ENCODE results near the gene COL4A2.

DNA sequence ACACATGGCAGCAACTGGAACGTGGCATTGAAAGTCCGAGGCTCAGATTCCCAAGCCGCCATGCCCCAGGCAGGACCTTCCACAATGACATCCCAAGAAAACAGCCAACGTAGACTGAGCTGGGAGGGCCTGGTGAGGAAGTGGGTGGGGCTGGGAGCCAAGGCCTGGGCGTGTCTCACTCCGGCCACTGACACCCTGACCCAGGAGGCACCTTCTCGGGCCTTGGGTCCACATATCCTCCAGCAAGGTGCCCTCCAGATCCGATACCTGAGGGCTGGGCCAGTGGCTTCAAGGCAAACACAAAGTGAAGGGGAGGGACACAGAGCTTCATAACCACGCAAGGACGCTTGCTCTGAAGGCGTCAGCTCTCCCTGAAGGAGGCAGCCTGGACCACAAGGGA lies 211.5 kb downstream of the COL4A2 start:
- TF ChIP-seq, protein P1, sequence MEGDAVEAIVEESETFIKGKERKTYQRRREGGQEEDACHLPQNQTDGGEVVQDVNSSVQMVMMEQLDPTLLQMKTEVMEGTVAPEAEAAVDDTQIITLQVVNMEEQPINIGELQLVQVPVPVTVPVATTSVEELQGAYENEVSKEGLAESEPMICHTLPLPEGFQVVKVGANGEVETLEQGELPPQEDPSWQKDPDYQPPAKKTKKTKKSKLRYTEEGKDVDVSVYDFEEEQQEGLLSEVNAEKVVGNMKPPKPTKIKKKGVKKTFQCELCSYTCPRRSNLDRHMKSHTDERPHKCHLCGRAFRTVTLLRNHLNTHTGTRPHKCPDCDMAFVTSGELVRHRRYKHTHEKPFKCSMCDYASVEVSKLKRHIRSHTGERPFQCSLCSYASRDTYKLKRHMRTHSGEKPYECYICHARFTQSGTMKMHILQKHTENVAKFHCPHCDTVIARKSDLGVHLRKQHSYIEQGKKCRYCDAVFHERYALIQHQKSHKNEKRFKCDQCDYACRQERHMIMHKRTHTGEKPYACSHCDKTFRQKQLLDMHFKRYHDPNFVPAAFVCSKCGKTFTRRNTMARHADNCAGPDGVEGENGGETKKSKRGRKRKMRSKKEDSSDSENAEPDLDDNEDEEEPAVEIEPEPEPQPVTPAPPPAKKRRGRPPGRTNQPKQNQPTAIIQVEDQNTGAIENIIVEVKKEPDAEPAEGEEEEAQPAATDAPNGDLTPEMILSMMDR (IDR thresholded peaks at IDR 0.05) = no peak
- TF ChIP-seq POLR2A (IDR thresholded peaks at IDR 0.05) = no peak
